ENCODE results near the gene OPTC. TPM values are rescaled to one million over a fixed set of nuclear protein-coding genes. Genes with fewer than 3 reads are reported as not detected.

The OPTC gene
- total RNA-seq, 1 donor from 2014 or later, result not detected

DNA sequence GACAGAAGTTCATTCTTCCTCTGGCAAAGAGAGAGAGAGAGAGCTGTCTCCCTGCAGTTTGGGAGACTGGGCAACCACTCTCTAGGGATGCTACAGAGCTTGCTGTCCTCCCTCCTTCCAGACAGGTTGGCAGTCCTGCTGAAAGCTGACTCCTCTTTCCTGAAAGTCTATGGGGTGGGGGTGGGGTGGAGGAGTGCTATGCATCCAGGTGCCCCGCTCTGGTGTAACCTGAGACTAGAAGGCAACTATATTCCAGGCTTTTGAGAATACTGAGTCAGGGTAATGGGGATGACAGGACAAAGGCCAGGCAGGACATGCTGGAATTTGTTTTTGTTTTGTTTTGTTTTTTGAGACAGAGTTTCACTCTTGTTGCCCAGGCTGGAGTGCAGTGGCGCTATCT is 55.4 kb downstream of the OPTC start:
- Histone ChIP-seq H3K27me3 (ENCODE audit: insufficient read depth, low read length) (no peaks in the 10 kb centered on the region), H2AFZ (ENCODE audit: low read depth, low read length) (no peak overlapping the region), H3K4me2 (ENCODE audit: low read length) (no peak overlapping the region), H3K36me3 (ENCODE audit: insufficient read depth, low read length) (no peaks in the 10 kb centered on the region), H4K20me1 (ENCODE audit: insufficient read depth, low read length) (no peaks in the 10 kb centered on the region), H3K9me3 (ENCODE audit: insufficient read depth, low read depth, low read length) (no peaks in the 10 kb centered on the region), H3K9ac (ENCODE audit: low read length) (no peak overlapping the region), H3K4me3 (ENCODE audit: insufficient read depth, low read depth, low read length) (no peak overlapping the region), H3K4me1 (ENCODE audit: insufficient read depth, low read length) (no peaks in the 10 kb centered on the region), H3K27ac (ENCODE audit: low read depth, low read length) (no peak overlapping the region), H3K79me2 (ENCODE audit: insufficient read depth, low read length) (no peaks in the 10 kb centered on the region)
- Mint-ChIP-seq H3K27ac (ENCODE audit: unreplicated experiment) (no peak overlapping the region), H3K36me3 (ENCODE audit: low read depth, unreplicated experiment) (no peaks in the 10 kb centered on the region), H3K27me3 (ENCODE audit: low read depth, unreplicated experiment) (peaks cover 5% of the 10 kb centered on the region), H3K4me3 (ENCODE audit: unreplicated experiment) (no peak overlapping the region), H3K9me3 (ENCODE audit: unreplicated experiment) (no peaks in the 10 kb centered on the region), H3K4me1 (ENCODE audit: low read depth, unreplicated experiment) (peaks cover 9% of the 10 kb centered on the region)
- FAIRE-seq (no peak), DNase-seq (ENCODE audit: low read depth) (no peak)
- no peak for TF ChIP-seq EZH2 (IDR thresholded peaks at IDR 0.05; ENCODE audit: insufficient read depth, low read length)
- TF ChIP-seq, protein P1, sequence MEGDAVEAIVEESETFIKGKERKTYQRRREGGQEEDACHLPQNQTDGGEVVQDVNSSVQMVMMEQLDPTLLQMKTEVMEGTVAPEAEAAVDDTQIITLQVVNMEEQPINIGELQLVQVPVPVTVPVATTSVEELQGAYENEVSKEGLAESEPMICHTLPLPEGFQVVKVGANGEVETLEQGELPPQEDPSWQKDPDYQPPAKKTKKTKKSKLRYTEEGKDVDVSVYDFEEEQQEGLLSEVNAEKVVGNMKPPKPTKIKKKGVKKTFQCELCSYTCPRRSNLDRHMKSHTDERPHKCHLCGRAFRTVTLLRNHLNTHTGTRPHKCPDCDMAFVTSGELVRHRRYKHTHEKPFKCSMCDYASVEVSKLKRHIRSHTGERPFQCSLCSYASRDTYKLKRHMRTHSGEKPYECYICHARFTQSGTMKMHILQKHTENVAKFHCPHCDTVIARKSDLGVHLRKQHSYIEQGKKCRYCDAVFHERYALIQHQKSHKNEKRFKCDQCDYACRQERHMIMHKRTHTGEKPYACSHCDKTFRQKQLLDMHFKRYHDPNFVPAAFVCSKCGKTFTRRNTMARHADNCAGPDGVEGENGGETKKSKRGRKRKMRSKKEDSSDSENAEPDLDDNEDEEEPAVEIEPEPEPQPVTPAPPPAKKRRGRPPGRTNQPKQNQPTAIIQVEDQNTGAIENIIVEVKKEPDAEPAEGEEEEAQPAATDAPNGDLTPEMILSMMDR (IDR thresholded peaks at IDR 0.05; ENCODE audit: insufficient read depth, low read depth, low read length), result no peak

DNA sequence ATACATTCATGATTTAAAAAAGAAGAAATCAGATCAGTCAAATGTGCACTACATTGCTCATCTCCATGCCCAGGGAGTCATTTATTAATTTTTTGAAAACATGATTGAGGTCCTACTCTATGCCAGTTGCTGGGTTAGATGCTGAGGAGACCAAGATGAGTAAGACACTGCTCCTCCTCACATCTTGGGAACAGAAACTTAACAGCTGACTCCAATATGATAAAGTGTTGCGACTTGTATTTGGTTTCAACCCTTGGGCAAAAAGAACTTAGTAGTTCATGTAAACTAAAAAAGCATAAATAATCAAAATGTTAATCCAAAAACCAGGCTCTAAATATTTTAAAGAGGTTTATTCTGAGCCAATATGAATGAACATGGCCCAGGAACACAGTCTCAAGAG is 56.9 kb downstream of the OPTC start:
- Mint-ChIP-seq H3K27me3 (ENCODE audit: low read depth, unreplicated experiment) (no peaks in the 10 kb centered on the region), H3K9me3 (ENCODE audit: unreplicated experiment) (no peaks in the 10 kb centered on the region), H3K36me3 (ENCODE audit: low read depth, unreplicated experiment) (no peaks in the 10 kb centered on the region), H3K4me3 (ENCODE audit: unreplicated experiment) (no peak overlapping the region), H3K27ac (ENCODE audit: unreplicated experiment) (no peak overlapping the region), H3K4me1 (ENCODE audit: low read depth, unreplicated experiment) (peaks cover 16% of the 10 kb centered on the region)
- H3K36me3 ChIP-seq (ENCODE audit: insufficient read depth, low read length), result no peaks in the 10 kb centered on the region
- no peak overlapping the region for H3K4me3 ChIP-seq (ENCODE audit: insufficient read depth, low read depth, low read length)
- TF ChIP-seq, protein P1 (IDR thresholded peaks at IDR 0.05; ENCODE audit: insufficient read depth, low read depth, low read length), result no peak
- no peak for TF ChIP-seq EZH2 (IDR thresholded peaks at IDR 0.05; ENCODE audit: insufficient read depth, low read length)
- H3K27me3 ChIP-seq (ENCODE audit: insufficient read depth, low read length), result no peaks in the 10 kb centered on the region
- DNase-seq (ENCODE audit: low read depth), result no peak
- H2AFZ ChIP-seq (ENCODE audit: low read depth, low read length), result no peak overlapping the region
- H4K20me1 ChIP-seq (ENCODE audit: insufficient read depth, low read length), result no peaks in the 10 kb centered on the region
- H3K79me2 ChIP-seq (ENCODE audit: insufficient read depth, low read length), result no peaks in the 10 kb centered on the region
- H3K4me2 ChIP-seq (ENCODE audit: low read length), result no peak overlapping the region
- H3K4me1 ChIP-seq (ENCODE audit: insufficient read depth, low read length), result peaks cover 10% of the 10 kb centered on the region
- FAIRE-seq, result no peak
- no peak overlapping the region for H3K9ac ChIP-seq (ENCODE audit: low read length)
- no peak overlapping the region for H3K27ac ChIP-seq (ENCODE audit: low read depth, low read length)
- no peaks in the 10 kb centered on the region for H3K9me3 ChIP-seq (ENCODE audit: insufficient read depth, low read depth, low read length)

DNA sequence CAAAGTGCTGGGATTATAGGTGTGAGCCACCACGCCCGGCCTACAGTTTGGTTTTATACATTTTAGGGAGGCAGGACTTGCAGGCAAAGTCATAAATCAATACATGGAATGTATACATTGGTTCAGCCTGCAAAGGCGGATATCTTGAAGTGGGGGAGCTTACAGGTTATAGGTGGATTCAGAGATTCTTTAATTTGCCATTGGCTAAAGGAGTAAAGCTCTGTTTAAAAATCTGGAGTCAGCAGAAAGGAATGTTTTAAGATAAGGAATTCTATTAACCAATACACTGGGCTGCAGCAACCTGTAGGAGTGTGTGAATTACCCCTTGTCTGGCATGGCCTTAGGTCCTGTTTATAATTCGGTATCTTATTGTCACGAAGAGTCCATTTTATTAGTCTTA is 57.6 kb downstream of the OPTC start:
- Histone ChIP-seq H3K4me2 (ENCODE audit: low read length) (no peak overlapping the region), H3K4me3 (ENCODE audit: insufficient read depth, low read depth, low read length) (no peak overlapping the region), H3K9ac (ENCODE audit: low read length) (no peak overlapping the region), H3K4me1 (ENCODE audit: insufficient read depth, low read length) (peaks cover 17% of the 10 kb centered on the region), H3K36me3 (ENCODE audit: insufficient read depth, low read length) (no peaks in the 10 kb centered on the region), H3K79me2 (ENCODE audit: insufficient read depth, low read length) (no peaks in the 10 kb centered on the region), H3K27me3 (ENCODE audit: insufficient read depth, low read length) (no peaks in the 10 kb centered on the region), H2AFZ (ENCODE audit: low read depth, low read length) (no peak overlapping the region), H3K27ac (ENCODE audit: low read depth, low read length) (no peak overlapping the region), H4K20me1 (ENCODE audit: insufficient read depth, low read length) (no peaks in the 10 kb centered on the region), H3K9me3 (ENCODE audit: insufficient read depth, low read depth, low read length) (no peaks in the 10 kb centered on the region)
- H3K36me3 Mint-ChIP-seq (ENCODE audit: low read depth, unreplicated experiment), result no peaks in the 10 kb centered on the region
- FAIRE-seq, result no peak
- no peak overlapping the region for H3K4me3 Mint-ChIP-seq (ENCODE audit: unreplicated experiment)
- peaks cover 23% of the 10 kb centered on the region for H3K4me1 Mint-ChIP-seq (ENCODE audit: low read depth, unreplicated experiment)
- H3K9me3 Mint-ChIP-seq (ENCODE audit: unreplicated experiment), result no peaks in the 10 kb centered on the region
- H3K27me3 Mint-ChIP-seq (ENCODE audit: low read depth, unreplicated experiment), result no peaks in the 10 kb centered on the region
- peak; percentile 65 for DNase-seq (ENCODE audit: low read depth)
- TF ChIP-seq EZH2 (IDR thresholded peaks at IDR 0.05; ENCODE audit: insufficient read depth, low read length), result no peak
- TF ChIP-seq, protein P1 (IDR thresholded peaks at IDR 0.05; ENCODE audit: insufficient read depth, low read depth, low read length), result no peak
- H3K27ac Mint-ChIP-seq (ENCODE audit: unreplicated experiment), result no peak overlapping the region
